Subcutaneous adipose tissue (tissue), 4 donors: ENCODE measurements around the gene LRRC46. TPM values are rescaled to one million over a fixed set of nuclear protein-coding genes. Genes with fewer than 3 reads are reported as not detected.

ENCODE experiments used
- CTCF ChIP-seq: fragments of 450-650 bp; IDR thresholded peaks from one replicate; pipeline ENCODE4 v1.5.1; 2016; ENCODE audit warnings: low read depth, mild to moderate bottlenecking, control low read depth, antibody characterized with exemption, moderate library complexity
- total RNA-seq, 4 donors: library from RNA; depleted of rRNA; stranded (reverse); fragments of >200 nt; gene quantifications; one replicate each; pipeline ENCODE4 v1.1.0, GENCODE V29; 2016

The LRRC46 gene
- total RNA-seq, 4 donors from 2014 or later, result 0.66 TPM; not detected in 3

DNA sequence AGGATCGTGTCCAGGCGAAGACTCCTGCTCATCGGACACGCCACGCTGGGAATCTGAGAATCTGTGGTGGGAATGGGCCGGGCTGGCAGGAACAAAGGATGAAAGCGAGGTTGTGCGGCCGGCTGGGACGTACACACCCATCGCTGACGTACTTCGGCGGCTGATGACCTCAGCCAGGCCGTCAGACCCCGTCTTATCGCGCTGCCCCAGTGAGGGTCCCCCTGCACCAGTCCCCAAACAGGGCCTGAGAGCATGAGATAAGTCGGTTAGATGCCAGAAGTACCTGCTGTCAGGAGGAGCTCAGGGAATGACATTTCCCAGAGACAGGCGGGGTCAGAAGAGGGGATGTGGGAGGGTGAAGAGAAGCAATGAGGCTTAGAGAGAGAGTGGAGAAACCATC, 35.5 kb downstream of the LRRC46 start:
- no peak for TF ChIP-seq CTCF

GRCh38 chr17:47867813-47868533, 36.5 kb downstream of the LRRC46 start:
- no peak for TF ChIP-seq CTCF

DNA sequence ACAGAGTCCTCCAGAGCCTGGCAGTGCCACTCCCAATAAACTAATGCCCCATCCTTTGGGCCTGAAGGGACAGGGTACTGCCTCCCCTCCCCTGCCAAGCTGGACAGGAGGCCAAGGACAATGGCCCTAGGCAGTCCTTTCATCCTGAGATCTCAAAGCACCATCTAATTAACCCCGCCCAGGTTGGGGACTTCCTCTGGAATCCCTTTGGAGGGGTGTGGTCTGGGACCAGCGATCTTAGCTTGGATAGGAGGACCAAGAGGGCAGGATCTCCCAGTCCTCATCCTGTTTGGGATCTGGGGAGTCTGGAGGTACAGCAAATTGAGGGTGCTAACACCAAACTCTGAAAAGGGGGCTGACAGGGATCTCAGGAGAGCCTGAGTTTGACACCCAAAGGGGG, 37.6 kb downstream of the LRRC46 start:
- no peak for TF ChIP-seq CTCF

DNA sequence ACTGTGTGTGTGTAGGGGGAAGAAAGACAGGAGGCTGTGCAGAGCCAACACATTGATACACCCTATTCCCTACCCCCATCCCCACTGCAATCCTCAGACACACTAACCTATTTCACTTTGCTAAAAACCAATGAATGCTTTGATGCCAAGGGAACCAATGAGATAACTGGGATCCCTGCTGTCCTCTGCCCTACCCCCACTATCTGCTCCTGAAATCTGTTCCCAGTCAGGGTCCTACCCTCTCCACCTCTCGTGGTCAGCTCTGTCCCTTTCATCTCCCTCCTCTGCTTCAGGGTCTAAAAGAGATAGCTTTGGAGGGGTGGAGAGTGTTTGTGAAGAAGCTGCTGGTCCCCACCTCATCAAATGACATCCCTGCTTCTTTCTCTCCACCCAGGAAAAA, 38.6 kb downstream of the LRRC46 start:
- TF ChIP-seq CTCF, result no peak

DNA sequence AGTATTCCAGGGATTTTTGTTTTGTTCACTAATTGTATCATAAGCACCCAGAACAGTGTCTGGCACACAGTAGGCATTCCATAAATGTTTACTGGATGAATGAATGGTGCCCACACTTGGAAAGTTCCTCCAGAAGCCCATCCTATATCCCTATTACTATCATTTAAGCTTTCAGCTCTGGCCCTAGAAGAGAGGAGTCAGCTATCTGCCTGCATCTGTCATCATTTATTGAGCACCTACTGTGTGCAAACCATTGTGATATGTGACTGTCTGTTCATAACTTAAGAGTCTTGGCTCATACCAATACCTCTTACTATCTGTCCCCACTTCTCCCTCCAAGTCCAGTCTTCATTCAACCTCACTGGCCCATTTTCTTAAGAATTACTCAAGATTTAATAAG, 39.6 kb downstream of the LRRC46 start:
- no peak for TF ChIP-seq CTCF

DNA sequence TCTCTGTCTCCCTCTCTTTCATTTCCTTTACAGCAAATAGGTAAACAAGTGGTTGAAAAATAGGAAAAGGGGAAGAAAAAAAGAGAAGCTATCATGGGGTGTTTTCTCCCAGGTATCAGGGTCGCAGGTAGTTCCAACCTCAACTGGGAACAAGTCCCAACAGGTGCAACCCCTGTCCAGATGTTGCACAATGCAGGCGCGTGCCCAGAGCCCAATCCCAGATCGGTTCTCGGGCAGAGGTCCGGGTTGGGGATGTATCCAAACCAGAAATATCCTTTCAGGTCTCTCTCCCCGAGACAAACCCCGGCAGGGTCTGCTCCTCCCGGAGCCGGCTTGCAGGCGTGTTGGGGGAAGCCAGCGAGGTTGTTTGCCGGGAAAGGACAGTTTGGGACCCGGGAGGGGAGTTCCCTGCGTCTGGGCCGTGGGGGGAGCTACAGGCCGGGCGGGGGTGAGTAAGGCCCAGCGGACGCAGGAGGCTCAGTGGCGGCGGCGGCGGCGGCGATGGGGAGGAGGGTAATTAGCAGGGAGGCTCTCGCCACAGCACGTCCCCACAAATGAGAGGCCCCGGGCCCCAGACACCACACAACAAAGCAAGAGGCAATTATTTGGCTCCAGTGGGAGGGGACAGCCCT, 40.7 kb downstream of the LRRC46 start:
- TF ChIP-seq CTCF, result no peak

GRCh38 chr17:47872651-47873161, 41.2 kb downstream of the LRRC46 start:
- TF ChIP-seq CTCF, result no peak
